WTC11 (cell line): ENCODE results near the gene GALNT4. TPM values are rescaled to one million over a fixed set of nuclear protein-coding genes. Genes with fewer than 3 reads are reported as not detected.

Source experiments
- ATAC-seq: fragments of 200-7000 bp; cut with Tn5 transposase; 2 replicates; pipeline ENCODE4 v1.10.0; 2021; ENCODE audit warnings: mild to moderate bottlenecking, moderate library complexity
- Bru-seq: library from RNA; stranded (reverse); fragments of 400-500 nt; gene quantifications from one replicate; lab custom pipeline; 2021; lab: Mats Ljungman, UMichigan
- CTCF ChIA-PET: fragments of 300-600 bp; sonication (Branson Sonifier 250); formaldehyde crosslinking; loops from one replicate; lab custom pipeline; 2021; ENCODE audit warnings: antibody characterized with exemption; lab: Charles Lee
- POLR2A ChIA-PET: fragments of 350-600 bp; sonication (Branson Sonifier 250); formaldehyde crosslinking; loops from one replicate; lab custom pipeline; 2021; ENCODE audit warnings: antibody characterized with exemption; lab: Charles Lee
- DNase-seq: peaks from one replicate; pipeline ENCODE4 v3.0.0; 2021; ENCODE audit warnings: low spot score
- H3K27ac Mint-ChIP-seq: 2 replicates; pipeline ENCODE4 v1.8.0; 2021; ENCODE audit warnings: mixed read lengths
- H3K27me3 Mint-ChIP-seq: 2 replicates; pipeline ENCODE4 v1.8.0; 2021; ENCODE audit warnings: low read depth, mild to moderate bottlenecking, moderate library complexity, mixed read lengths
- H3K36me3 Mint-ChIP-seq: 2 replicates; pipeline ENCODE4 v1.8.0; 2021; ENCODE audit warnings: mixed read lengths
- H3K4me1 Mint-ChIP-seq: 2 replicates; pipeline ENCODE4 v1.8.0; 2022; ENCODE audit warnings: mixed read lengths
- H3K4me3 Mint-ChIP-seq: 2 replicates; pipeline ENCODE4 v1.8.0; 2021; ENCODE audit warnings: mild to moderate bottlenecking, moderate library complexity, mixed read lengths
- H3K9me3 Mint-ChIP-seq: 2 replicates; pipeline ENCODE4 v1.8.0; 2021; ENCODE audit warnings: mixed read lengths
- CREM ChIP-seq: sonication (generic); formaldehyde crosslinking; IDR thresholded peaks from 2 replicates; pipeline ENCODE4 v1.8.1; 2022; ENCODE audit warnings: mild to moderate bottlenecking, missing genetic modification reagents, moderate library complexity
- CTCF ChIP-seq: fragments of 200-600 bp; IDR thresholded peaks from 2 replicates; pipeline ENCODE4 v1.8.0; 2022; ENCODE audit warnings: antibody characterized with exemption
- E2F5 ChIP-seq: sonication (generic); formaldehyde crosslinking; IDR thresholded peaks from 2 replicates; pipeline ENCODE4 v1.8.1; 2022; ENCODE audit warnings: mild to moderate bottlenecking, moderate library complexity, missing genetic modification reagents
- FOXJ3 ChIP-seq: sonication (generic); formaldehyde crosslinking; IDR thresholded peaks from 2 replicates; pipeline ENCODE4 v1.9.0; 2021; ENCODE audit warnings: missing genetic modification reagents, mild to moderate bottlenecking, borderline replicate concordance
- HMGXB4 ChIP-seq: sonication (generic); formaldehyde crosslinking; IDR thresholded peaks from 2 replicates; pipeline ENCODE4 v1.8.1; 2023; ENCODE audit warnings: mild to moderate bottlenecking, moderate library complexity, missing genetic modification reagents
- NFYB ChIP-seq: sonication (generic); formaldehyde crosslinking; conservative IDR thresholded peaks from 2 replicates; pipeline ENCODE4 v1.8.0; 2022; ENCODE audit warnings: low read depth, missing genetic modification reagents
- NR1H2 ChIP-seq: sonication (generic); formaldehyde crosslinking; IDR thresholded peaks from 2 replicates; pipeline ENCODE4 v1.9.0; 2021; ENCODE audit warnings: mild to moderate bottlenecking, moderate library complexity, missing genetic modification reagents
- NR2C2 ChIP-seq: sonication (generic); formaldehyde crosslinking; IDR thresholded peaks from 2 replicates; pipeline ENCODE4 v1.8.0; 2022; ENCODE audit warnings: mild to moderate bottlenecking, missing genetic modification reagents
- NR3C1 ChIP-seq: sonication (generic); formaldehyde crosslinking; conservative IDR thresholded peaks from 2 replicates; pipeline ENCODE4 v1.8.1; 2023; ENCODE audit warnings: low read depth, mild to moderate bottlenecking, missing genetic modification reagents
- SP1 ChIP-seq: sonication (generic); formaldehyde crosslinking; conservative IDR thresholded peaks from 2 replicates; pipeline ENCODE4 v1.8.1; 2022; ENCODE audit warnings: missing genetic modification reagents
- STAT6 ChIP-seq: sonication (generic); formaldehyde crosslinking; conservative IDR thresholded peaks from 2 replicates; pipeline ENCODE4 v1.8.1; 2023; ENCODE audit warnings: mild to moderate bottlenecking, low read depth, missing genetic modification reagents, moderate library complexity
- TCF7 ChIP-seq: sonication (generic); formaldehyde crosslinking; IDR thresholded peaks from 2 replicates; pipeline ENCODE4 v1.8.0; 2022; ENCODE audit warnings: mild to moderate bottlenecking, low read depth, missing genetic modification reagents, moderate library complexity
- TEAD1 ChIP-seq: sonication (generic); formaldehyde crosslinking; IDR thresholded peaks from 2 replicates; pipeline ENCODE4 v1.8.0; 2022; ENCODE audit warnings: mild to moderate bottlenecking, missing genetic modification reagents
- USF2 ChIP-seq: sonication (generic); formaldehyde crosslinking; IDR thresholded peaks from 2 replicates; pipeline ENCODE4 v1.8.1; 2023; ENCODE audit warnings: mild to moderate bottlenecking, missing genetic modification reagents, moderate library complexity
- ZMAT4 ChIP-seq: fragments of 250-450 bp; sonication (Bioruptor Pico); IDR thresholded peaks from 2 replicates; pipeline ENCODE4 v1.9.0; 2021; ENCODE audit warnings: mild to moderate bottlenecking
- ZNF263 ChIP-seq: sonication (generic); formaldehyde crosslinking; IDR thresholded peaks from 2 replicates; pipeline ENCODE4 v1.8.1; 2022; ENCODE audit warnings: low read depth, mild to moderate bottlenecking, moderate library complexity, missing genetic modification reagents
- long read RNA-seq, 3 experiments: library from RNA in 1 of 3; library from capped mRNA in 1 of 3; library from polyadenylated mRNA in 1 of 3; unstranded in 2 of 3; stranded (forward) in 1 of 3; transcript quantifications; one replicate each; pipeline ENCODE4 v2.0.0, GENCODE V29; 2021
- total RNA-seq: library from RNA; stranded (reverse); gene quantifications from 3 replicates; pipeline ENCODE4 v1.2.3, GENCODE V29; 2021

The GALNT4 gene
- total RNA-seq, result 2.9 to 3.9 TPM (median 3.2 TPM) in 3 replicates
- Bru-seq, nascent RNA, result percentile 80 among the genes with signal in this experiment
- long read RNA-seq, experiment 1, full-length matches to known transcripts, result 12 of 12 reads
- long read RNA-seq, experiment 1, partial matches to known transcripts, result 0 of 12 reads
- long read RNA-seq, experiment 1, other reads (novel, unspliced or antisense), result 0 of 12 reads
- long read RNA-seq, experiment 2, full-length matches to known transcripts, result 2 of 2 reads
- long read RNA-seq, experiment 2, partial matches to known transcripts, result 0 of 2 reads
- long read RNA-seq, experiment 2, other reads (novel, unspliced or antisense), result 0 of 2 reads
- long read RNA-seq, experiment 3, full-length matches to known transcripts, result 1 of 1 reads
- long read RNA-seq, experiment 3, partial matches to known transcripts, result 0 of 1 reads
- long read RNA-seq, experiment 3, other reads (novel, unspliced or antisense), result 0 of 1 reads

GRCh38 chr12:89524541-89525304 lies at the start of gene GALNT4:
GALNT4 (minus strand) TSS chr12:89524796; CDS start chr12:89524549, 247 bp downstream.
- CTCF ChIA-PET, result interaction anchor here (0.6 to 2.5 kb wide), 13 partner anchors 11 to 945 kb away, joined by 3 to 11 read pairs (median 4); partner anchors contain the start of gene KITLG
- peak within 1 kb of the TSS; percentile 99 for H3K4me3 Mint-ChIP-seq
- H3K27ac Mint-ChIP-seq, result peak within 1 kb of the TSS; percentile 92
- TF ChIP-seq ZMAT4 (CRISPR knock-in tag) (no peak), CTCF (peak; percentile 31), ZNF263 (no peak), TEAD1 (CRISPR knock-in tag) (0 out of 2 replicates have a peak, but pooled peaks have one; percentile 9), FOXJ3 (CRISPR knock-in tag) (no peak), HMGXB4 (peak; percentile 84), NR2C2 (CRISPR knock-in tag) (no peak), NR3C1 (CRISPR knock-in tag) (no peak), E2F5 (CRISPR knock-in tag) (0 out of 2 replicates have a peak, but pooled peaks have one; percentile 31)
- peaks cover 23% of the 10 kb centered on the region for H3K4me1 Mint-ChIP-seq
- no peaks in the 10 kb centered on the region for H3K27me3 Mint-ChIP-seq
- H3K36me3 Mint-ChIP-seq, result peaks cover 13% of the 10 kb centered on the region
- DNase-seq (peak; percentile 90), ATAC-seq (peak; percentile 81)
- no peaks in the 10 kb centered on the region for H3K9me3 Mint-ChIP-seq
- POLR2A ChIA-PET, result interaction anchor here (0.5 to 1.9 kb wide), 8 partner anchors 54 to 1008 kb away, joined by 3 to 15 read pairs (median 4); partner anchors contain the start of gene DUSP6

- CTCF ChIA-PET, result no interaction called here
- Mint-ChIP-seq H3K9me3 (no peaks in the 10 kb centered on the region), H3K4me3 (no peak overlapping the region), H3K4me1 (peaks cover 9% of the 10 kb centered on the region), H3K36me3 (no peaks in the 10 kb centered on the region), H3K27me3 (no peaks in the 10 kb centered on the region), H3K27ac (no peak overlapping the region)
- TF ChIP-seq NFYB (CRISPR knock-in tag) (no peak), USF2 (CRISPR knock-in tag) (no peak), NR1H2 (CRISPR knock-in tag) (no peak), SP1 (CRISPR knock-in tag) (no peak), STAT6 (CRISPR knock-in tag) (no peak), CREM (CRISPR knock-in tag) (no peak), TCF7 (CRISPR knock-in tag) (no peak)
- POLR2A ChIA-PET, result interaction anchor here (0.5 to 0.6 kb wide), 2 partner anchors 46 to 50 kb away, joined by 4 to 7 read pairs; no protein-coding TSS in a partner anchor
- no peak for ATAC-seq
- no peak for DNase-seq
Measured at GRCh38 chr12:89573051-89573810, 48.6 kb upstream of the GALNT4 start.
